Stimulated activated CD4-positive, alpha-beta T cell treated with anti-CD3 and anti-CD28 coated beads, Interleukin-1b, Interleukin-23, amount 100 ng/mL, for 1 hour (primary cell): ENCODE results near the gene USF2.
A peak's percentile ranks its signal among the peaks of the same experiment; 100 is the strongest.

Experiments
- DNase-seq, 2 donors: peaks; one replicate each; pipeline ENCODE4 v3.0.0-alpha.2; 2020; ENCODE audit warnings: low read depth in 2 of 2

USF2 gene

DNA sequence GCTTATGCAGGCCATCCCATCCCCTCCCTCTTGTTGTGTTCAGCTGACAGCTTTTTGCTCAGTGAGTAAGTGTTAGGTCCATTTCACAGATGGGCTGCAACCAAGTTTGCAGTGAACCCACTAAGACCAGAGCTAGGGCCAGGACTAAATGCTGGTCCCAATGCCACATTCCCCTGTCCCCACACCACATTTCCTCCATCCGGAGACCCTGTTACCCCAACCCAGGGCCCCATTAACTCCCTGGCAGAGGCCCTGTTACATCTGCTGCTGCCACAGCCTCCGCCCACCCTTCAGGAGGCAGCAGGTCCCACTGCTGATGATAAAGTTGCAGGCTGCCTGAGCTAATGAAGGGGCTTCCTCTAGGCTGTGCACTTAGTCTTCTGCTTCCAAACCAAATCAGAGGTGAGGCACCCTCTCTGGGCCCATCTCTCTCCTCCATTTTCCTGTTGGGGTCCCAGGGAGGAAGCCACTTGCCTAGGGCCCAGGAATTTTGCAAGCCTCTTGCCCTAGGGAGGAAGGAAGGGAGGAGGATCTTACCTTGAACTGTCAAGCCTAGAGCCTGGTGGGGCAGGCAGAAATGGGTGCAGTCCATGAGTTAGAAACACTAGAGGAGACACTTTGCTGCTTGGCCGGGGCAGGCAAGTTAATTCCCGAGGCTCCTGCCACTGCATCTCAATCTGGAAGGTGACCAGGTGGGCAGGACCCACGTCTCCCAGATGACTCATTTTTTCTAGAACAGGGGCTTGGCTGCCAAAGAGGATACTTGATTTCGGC is 3.4 kb upstream of the USF2 start:
- DNase-seq, result no peak

- no peak for DNase-seq
Measured at GRCh38 chr19:35265900-35266519, 2.8 kb upstream of the USF2 start.

DNA sequence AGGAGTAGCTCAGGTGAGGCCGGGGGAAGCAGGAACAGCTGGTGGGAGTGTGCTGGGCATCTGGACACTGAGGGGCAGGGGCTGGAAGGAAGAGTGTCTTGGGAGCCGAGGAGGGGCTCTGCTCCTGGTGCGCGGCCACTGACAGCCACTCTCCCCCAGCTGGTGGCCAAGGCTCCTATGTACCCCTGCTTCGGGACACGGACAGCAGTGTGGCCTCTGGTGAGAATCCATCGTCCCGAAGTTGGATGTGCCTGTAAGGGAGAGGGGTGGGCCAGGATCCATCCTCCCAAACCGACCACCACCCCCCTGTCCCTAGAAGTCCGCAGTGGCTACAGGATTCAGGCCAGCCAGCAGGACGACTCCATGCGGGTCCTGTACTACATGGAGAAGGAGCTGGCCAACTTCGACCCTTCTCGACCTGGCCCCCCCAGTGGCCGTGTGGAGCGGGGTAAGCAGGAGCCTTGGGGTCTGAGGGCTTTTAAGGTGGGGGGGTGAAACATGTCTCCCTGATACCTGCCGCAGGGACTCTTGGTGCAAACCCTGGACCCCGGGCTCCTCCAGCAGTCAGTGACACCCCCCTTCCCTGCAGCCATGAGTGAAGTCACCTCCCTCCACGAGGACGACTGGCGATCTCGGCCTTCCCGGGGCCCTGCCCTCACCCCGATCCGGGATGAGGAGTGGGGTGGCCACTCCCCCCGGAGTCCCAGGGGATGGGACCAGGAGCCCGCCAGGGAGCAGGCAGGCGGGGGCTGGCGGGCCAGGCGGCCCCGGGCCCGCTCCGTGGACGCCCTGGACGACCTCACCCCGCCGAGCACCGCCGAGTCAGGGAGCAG is 2.0 kb upstream of the USF2 start:
- no peak for DNase-seq

DNA sequence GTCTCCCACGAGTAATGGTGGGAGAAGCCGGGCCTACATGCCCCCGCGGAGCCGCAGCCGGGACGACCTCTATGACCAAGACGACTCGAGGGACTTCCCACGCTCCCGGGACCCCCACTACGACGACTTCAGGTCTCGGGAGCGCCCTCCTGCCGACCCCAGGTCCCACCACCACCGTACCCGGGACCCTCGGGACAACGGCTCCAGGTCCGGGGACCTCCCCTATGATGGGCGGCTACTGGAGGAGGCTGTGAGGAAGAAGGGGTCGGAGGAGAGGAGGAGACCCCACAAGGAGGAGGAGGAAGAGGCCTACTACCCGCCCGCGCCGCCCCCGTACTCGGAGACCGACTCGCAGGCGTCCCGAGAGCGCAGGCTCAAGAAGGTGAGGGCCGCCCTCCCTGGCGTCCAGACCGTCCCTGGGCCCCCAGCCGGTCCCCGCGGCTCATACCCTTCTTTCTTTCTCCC is 1.4 kb upstream of the USF2 start:
- peak in 1 of 2 donors; percentile 28 for DNase-seq

- peak; percentile 44 to 56 for DNase-seq
Measured at GRCh38 chr19:35267818-35268535, 785 bp upstream of the USF2 start.

- peak; percentile 48 to 60 for DNase-seq
Measured at GRCh38 chr19:35269438-35270117, 816 bp downstream of the USF2 start.

DNA sequence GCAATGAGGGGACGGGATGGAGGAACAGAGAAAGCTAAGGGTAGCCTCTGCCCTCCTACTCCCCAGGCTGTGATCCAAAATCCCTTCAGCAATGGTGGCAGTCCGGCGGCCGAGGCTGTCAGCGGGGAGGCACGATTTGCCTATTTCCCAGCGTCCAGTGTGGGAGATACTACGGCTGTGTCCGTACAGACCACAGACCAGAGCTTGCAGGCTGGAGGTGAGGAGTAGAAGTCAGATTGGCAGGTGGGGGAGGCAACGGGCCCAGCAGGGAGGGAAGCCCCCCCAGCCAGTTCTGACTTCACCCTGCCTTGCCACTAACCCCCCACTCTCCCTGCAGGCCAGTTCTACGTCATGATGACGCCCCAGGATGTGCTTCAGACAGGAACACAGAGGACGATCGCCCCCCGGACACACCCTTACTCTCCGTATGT is 1.6 kb downstream of the USF2 start:
- DNase-seq, result no peak

DNA sequence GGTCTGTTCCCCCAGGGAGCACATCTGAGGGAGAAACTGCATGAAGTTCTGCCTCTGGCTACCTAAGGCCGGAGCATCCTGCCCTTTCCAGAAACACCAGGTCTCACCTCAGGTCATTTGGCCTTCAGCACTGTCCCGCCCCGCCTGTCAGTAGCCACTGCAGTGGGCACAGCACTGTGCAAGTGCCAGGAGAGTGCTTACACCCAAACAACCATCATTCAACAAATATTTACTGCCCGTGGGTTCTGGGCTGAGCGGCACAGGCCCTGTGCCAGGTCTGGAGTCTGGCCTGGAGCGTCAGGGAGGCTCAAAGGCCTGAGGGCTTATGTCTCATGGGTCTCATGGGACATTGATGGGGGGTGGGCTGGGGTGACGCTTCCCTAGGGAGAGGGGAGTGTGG is 2.8 kb downstream of the USF2 start:
- no peak for DNase-seq

GRCh38 chr19:35272122-35272719 is 3.5 kb downstream of the USF2 start:
- DNase-seq, result no peak

DNA sequence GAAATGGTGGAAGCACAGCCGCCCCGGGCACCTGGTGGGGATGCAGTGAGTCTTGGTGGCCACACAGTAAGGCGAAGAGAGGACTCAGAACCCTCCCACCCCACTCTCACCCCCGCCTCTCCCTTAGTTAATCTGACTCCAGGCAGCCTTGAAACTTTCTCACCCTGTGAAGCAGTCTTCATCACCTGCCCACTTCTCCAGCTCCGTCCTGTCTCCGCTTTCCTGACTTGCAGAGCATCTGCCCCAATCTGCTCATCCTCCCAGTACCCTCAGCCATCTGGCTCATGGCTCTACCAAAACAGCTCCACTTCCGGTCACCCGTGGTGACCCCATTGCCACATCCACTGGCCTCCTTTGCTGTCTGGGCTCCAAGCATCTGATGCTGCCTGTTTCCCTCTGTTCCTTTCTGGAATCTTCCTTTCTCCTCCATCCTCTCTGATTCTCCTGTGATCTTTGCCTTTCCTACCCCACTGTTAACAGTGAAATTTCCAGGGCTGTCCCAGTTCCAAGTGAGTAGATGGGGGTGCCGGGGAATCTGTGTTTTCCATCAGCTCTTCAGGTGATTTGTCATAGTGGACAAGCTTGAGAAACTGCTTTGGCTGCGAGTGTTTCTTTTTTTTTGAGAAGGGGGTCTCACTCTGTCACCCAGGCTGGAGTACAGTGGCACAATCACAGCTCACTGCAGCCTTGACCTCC is 4.3 kb downstream of the USF2 start:
- DNase-seq, result no peak

DNA sequence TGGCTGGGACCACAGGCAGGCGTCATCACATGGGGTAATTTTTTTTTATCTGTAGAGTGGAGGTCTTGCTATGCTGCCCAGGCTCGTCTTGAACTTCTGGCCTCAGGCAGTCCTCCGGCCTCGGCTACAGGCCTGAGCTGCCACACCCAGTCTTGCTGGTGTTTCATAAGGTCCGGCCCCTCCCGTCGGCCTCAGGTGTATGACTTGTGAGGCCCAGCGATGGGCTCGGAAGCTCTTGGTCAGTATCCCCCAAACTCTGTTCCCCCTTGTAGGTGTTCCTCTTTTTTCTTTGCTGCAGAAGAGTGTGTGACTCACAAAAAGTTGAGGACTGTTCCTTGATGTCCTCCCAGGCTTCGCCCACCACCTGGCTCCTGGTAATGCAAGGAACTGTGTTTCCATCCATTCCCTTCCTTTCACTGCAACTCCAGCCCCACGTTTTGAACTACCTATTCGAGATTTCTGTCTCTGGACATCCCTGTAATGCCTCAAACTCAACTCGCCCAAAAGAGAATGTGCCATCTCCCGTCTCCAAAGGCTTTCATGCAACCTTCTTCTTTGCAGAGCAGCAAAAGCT is 5.0 kb downstream of the USF2 start:
- DNase-seq, result no peak

DNA sequence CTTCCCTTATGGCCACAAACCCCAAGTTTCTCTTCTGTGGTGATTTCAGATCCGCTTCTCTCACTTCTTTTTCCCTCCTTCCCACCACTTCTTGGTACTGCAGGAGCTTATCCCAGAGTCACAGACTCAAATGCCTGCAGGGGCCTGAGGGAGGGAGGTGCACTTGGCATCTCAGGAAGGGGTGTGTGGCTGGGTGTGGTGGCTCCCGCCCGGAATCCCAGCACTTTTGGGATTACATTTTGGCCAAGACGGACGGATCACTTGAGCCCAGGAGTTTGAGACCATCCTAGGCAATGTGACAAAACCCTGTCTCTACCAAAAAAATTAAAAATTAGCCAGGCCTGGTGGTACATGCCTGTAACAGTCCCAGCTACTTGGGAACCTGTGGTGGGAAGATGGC is 5.6 kb downstream of the USF2 start:
- DNase-seq, result no peak

DNA sequence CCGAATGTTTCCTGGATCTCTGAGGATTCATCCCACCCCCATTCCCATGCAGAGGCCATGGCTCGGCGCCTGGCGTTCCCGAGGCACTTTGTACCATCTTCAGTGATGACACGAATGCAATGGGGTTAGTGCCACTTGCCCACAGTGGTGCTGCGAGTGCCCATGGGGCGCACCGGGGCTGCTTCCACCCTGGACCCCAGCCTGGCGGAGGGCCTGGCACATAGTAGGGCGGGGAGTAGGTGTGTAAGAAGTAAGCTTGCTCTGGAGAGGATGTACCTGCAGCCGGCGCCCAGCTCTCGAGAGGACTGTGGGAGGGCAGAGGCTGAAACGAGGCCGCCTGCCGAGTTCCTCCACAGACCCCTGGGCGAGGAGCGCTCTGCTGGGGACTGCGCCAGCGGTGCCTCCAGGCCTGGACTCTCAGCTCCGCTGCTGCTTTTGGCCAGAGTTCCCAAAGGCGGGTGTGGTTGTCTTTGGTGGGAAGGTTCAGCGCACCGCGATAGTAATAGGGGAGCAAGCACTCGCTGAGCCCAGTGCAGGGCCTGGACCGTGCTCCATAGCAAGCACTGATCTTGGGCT is 8.0 kb downstream of the USF2 start:
- DNase-seq, result no peak

DNA sequence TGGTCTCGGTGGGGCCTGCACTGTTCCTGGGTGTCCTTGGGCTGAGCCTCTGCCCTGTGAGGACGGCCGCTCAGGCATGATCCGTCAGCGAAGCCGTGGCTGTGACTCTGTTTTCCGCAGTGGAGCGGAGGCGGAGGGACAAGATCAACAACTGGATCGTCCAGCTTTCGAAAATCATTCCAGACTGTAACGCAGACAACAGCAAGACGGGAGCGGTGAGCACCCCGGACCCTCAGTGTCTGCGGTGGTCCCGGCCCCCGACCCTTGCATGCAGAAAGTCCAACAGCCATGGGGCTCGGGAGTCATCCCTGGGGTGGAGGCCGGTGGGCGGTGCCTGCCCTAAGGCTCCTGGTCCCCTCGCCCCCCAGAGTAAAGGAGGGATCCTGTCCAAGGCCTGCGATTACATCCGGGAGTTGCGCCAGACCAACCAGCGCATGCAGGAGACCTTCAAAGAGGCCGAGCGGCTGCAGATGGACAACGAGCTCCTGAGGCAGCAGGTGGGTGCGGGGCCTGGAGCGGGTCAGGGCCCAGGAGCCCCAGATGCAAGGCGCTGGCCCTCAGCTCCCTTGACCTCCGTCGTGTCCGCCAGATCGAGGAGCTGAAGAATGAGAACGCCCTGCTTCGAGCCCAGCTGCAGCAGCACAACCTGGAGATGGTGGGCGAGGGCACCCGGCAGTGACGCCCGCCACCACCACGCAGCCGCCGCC is 10.0 kb downstream of the USF2 start:
- no peak for DNase-seq

GRCh38 chr19:35279374-35279773 is 10.6 kb downstream of the USF2 start:
- no peak for DNase-seq

DNA sequence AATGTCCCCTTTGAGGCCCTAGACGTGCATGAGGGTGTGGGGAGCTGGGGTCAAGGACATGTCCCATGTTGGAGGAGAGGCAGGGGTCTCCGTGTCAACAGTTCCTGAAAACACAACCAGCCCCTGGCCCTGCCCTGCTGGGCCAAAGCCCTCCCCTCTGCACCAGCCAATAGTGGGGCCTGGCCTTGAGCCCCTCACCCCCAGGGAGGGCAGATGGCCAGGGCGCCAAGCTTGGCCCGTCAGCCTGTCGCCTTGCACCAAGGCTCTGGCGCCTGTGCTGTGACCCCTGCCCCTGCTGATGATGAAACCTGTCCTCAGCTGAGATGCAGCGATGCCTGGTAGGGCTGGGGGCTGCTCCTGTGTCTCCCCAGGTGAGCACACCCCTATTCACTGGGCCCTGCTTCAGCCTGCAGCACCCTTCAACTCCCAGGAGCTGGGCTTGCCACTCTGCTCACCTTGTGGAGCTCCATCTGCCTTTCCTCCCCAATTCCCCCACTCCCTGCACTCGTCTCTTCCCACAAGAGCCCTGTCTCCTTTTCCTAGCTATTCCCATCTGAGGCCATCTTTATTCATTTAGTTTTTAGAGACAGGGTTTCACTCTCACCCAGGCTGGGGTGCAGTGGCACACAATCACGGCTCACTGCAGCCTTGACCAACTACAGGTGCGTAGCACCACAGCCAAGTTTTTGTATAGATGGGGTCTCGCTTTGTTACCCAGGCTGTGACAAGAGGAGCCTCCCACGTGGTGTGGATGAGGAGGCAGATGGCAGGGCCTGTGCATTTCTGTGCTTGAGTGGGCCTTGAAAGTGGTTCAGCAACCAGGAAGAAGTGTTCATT is 11.4 kb downstream of the USF2 start:
- no peak for DNase-seq

DNA sequence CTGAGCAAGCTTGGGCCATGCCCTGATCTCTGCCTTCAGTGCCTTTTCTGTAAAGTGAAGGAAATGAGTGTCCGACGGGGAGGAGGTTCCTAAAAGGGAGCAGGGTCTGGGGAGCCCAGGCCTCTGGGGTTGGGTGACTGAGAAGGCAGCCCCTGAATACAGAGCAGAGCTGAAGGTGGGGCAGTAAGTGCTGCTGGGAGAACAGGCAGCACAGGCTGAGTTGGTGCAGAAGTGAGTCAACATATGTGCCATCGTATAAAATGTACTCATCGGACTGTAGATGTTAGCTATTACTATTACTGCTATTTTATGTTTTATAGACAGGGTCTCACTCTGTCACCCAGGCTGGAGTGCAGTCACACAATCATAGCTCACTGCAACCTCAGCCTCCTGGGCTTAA is 12.5 kb downstream of the USF2 start:
- no peak for DNase-seq
